GM12873 (cell line): ENCODE measurements around the gene BNIPL.

Experiments used
- CTCF ChIP-seq: IDR thresholded peaks from 2 replicates; pipeline ENCODE4 v1.5.1; 2012; ENCODE audit warnings: low read depth, mild to moderate bottlenecking, moderate library complexity, low read length, control low read depth; ENCODE audit not compliant: insufficient read depth; ENCODE audit errors: missing control alignments

Gene BNIPL

GRCh38 chr1:151067185-151067584 lies 30.8 kb downstream of the BNIPL start:
- no peak for TF ChIP-seq CTCF

DNA sequence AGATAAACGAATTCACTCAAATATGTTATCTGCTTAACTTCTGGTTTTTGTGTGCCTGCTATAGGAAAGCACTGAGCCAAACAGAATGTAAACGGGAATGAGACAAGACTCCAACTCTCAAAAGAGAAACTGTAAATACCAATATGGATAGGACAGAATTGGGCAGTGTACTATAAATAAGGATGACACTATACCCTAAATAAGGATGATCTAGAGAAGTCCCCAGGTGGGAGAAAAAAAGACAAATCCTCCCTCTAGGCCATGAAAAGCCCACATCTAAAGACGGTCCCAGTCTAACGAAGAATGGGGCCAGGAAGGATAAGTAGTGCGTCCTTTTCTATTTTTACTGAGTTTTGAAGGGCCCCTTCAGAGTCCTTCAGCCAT lies 32.7 kb downstream of the BNIPL start:
- no peak for TF ChIP-seq CTCF

DNA sequence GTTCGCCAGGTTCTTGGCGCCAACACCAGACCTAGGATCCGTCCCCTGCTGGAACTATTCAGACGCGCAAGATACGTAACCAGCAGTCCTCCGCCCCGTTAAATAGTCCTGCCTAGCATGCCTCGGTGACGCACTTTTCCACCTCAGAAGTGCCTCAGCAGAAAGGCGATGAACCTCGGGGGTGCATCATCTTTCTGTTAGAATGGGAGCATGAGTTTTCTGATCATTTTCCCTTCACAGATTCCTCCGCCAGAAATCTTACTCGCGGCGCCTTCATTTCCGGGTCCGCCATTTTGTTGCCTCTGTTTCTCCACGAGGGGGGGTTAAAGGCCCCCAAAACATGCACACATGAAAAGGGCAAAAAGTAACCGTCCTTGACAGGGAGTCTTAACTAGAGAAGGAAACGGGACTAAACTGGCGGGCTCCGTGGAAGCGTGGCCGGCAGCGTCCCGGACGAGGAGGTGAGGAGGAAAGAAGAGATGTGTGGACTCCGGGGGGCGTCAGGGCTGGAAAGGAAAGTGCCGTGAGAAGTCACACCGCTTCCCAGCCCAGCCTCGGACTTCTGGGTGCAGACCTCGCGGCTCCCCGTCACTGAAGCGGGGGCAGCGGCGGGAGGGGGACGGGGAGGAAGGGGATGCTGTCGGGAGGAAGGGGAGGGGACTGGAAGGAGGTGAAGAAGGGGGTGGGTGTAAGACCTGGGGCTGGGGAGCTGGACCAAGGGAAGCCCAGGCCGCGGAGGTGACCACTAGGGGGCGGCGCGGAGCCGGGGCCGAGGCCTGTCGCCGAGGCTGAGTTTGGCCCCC lies 34.3 kb downstream of the BNIPL start, which contains the start of gene GABPB2:
Gene GABPB2, plus strand, starts transcription at position 288 of the 803 bp plus-strand sequence. CDS start 17,429 bp downstream, outside the sequence.
- TF ChIP-seq CTCF, result peak; percentile 94

DNA sequence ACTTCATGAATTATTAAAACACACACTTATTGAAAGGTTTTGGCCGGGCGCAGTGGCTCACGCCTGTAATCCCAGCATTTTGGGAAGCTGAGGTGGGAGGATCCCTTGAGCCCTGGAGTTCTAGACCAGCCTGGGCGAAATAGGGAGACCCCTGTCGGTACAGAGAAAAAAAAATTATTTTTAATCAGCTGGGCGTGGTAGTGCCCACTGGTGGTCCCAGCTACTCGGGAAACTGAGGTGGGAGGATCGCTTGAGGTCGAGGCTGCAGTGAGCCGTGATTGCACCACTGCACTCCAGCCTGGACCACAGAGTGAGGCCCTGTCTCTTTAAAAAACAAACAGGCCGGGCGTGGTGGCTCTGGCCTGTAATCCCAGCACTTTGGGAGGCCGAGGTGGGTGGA lies 35.8 kb downstream of the BNIPL start:
- TF ChIP-seq CTCF, result no peak

- no peak for TF ChIP-seq CTCF
These were observed 49.7 kb downstream of the BNIPL start for GRCh38 chr1:151085953-151086559.
